ENCODE results near the gene ZNF791. TPM values are rescaled to one million over a fixed set of nuclear protein-coding genes. Genes with fewer than 3 reads are reported as not detected.

ZNF791 gene
- total and polyA plus RNA-seq, 2 of the 13 experiments (the other 11 are each of a cell fraction or from before 2014, with no cell fraction given), result 12.8 to 17.4 TPM

- TF ChIP-seq ZNF543 (CRISPR knock-in tag; IDR thresholded peaks at IDR 0.05) (0 out of 2 replicates have a peak, but pooled peaks have one; percentile 57), ISL2 (CRISPR knock-in tag; IDR thresholded peaks at IDR 0.05) (peak; percentile 35; the same call in 1 of the 2 replicates), ZC3H13 (CRISPR knock-in tag; IDR thresholded peaks at IDR 0.05) (0 out of 2 replicates have a peak, but pooled peaks have one; percentile 75), ZSCAN25 (CRISPR knock-in tag; IDR thresholded peaks at IDR 0.05) (no peak), TEAD2 (CRISPR knock-in tag; IDR thresholded peaks at IDR 0.05) (0 out of 2 replicates have a peak, but pooled peaks have one; percentile 22), ZNF572 (CRISPR knock-in tag; IDR thresholded peaks at IDR 0.05) (0 out of 2 replicates have a peak, but pooled peaks have one; percentile 63), AGO2 (optimal IDR thresholded peaks at IDR 0.05; ENCODE audit: low read depth, low read length) (peak; percentile 91), RNF2 (conservative IDR thresholded peaks at IDR 0.05; ENCODE audit: low read depth) (peak; percentile 84), LCORL (IDR thresholded peaks at IDR 0.05) (0 out of 2 replicates have a peak, but pooled peaks have one; percentile 71), LCORL (CRISPR knock-in tag; IDR thresholded peaks at IDR 0.05) (peak; percentile 61; the same call in 1 of the 2 replicates), ZBTB20 (CRISPR knock-in tag; IDR thresholded peaks at IDR 0.05; ENCODE audit: borderline replicate concordance, low read depth) (peak; percentile 80; the same call in 1 of the 2 replicates), CC2D1A (CRISPR knock-in tag; IDR thresholded peaks at IDR 0.05) (no peak), ZBTB26 (CRISPR knock-in tag; IDR thresholded peaks at IDR 0.05; ENCODE audit: borderline replicate concordance) (peak; percentile 40; the same call in 1 of the 2 replicates), THAP11 (CRISPR knock-in tag; IDR thresholded peaks at IDR 0.05) (peak; percentile 86), JUNB (CRISPR knock-in tag; IDR thresholded peaks at IDR 0.05; ENCODE audit: borderline replicate concordance) (peak; percentile 54), SOX6 (IDR thresholded peaks at IDR 0.05) (no peak), SOX6 (CRISPR knock-in tag; IDR thresholded peaks at IDR 0.05) (peak; percentile 68), RFXANK (CRISPR knock-in tag; IDR thresholded peaks at IDR 0.05) (no peak)
- TF ChIP-seq, protein P1, sequence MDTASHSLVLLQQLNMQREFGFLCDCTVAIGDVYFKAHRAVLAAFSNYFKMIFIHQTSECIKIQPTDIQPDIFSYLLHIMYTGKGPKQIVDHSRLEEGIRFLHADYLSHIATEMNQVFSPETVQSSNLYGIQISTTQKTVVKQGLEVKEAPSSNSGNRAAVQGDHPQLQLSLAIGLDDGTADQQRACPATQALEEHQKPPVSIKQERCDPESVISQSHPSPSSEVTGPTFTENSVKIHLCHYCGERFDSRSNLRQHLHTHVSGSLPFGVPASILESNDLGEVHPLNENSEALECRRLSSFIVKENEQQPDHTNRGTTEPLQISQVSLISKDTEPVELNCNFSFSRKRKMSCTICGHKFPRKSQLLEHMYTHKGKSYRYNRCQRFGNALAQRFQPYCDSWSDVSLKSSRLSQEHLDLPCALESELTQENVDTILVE (CRISPR knock-in tag; IDR thresholded peaks at IDR 0.05), result peak; percentile 32; the same call in 1 of the 2 replicates
- TF ChIP-seq, protein P2, sequence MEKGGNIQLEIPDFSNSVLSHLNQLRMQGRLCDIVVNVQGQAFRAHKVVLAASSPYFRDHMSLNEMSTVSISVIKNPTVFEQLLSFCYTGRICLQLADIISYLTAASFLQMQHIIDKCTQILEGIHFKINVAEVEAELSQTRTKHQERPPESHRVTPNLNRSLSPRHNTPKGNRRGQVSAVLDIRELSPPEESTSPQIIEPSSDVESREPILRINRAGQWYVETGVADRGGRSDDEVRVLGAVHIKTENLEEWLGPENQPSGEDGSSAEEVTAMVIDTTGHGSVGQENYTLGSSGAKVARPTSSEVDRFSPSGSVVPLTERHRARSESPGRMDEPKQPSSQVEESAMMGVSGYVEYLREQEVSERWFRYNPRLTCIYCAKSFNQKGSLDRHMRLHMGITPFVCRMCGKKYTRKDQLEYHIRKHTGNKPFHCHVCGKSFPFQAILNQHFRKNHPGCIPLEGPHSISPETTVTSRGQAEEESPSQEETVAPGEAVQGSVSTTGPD (CRISPR knock-in tag; IDR thresholded peaks at IDR 0.05), result 0 out of 2 replicates have a peak, but pooled peaks have one; percentile 19
- TF ChIP-seq, protein P3, sequence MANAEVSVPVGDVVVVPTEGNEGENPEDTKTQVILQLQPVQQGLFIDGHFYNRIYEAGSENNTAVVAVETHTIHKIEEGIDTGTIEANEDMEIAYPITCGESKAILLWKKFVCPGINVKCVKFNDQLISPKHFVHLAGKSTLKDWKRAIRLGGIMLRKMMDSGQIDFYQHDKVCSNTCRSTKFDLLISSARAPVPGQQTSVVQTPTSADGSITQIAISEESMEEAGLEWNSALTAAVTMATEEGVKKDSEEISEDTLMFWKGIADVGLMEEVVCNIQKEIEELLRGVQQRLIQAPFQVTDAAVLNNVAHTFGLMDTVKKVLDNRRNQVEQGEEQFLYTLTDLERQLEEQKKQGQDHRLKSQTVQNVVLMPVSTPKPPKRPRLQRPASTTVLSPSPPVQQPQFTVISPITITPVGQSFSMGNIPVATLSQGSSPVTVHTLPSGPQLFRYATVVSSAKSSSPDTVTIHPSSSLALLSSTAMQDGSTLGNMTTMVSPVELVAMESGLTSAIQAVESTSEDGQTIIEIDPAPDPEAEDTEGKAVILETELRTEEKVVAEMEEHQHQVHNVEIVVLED (CRISPR knock-in tag; IDR thresholded peaks at IDR 0.05; ENCODE audit: borderline replicate concordance), result peak; percentile 81; the same call in 1 of the 2 replicates
- TF ChIP-seq, protein P4, sequence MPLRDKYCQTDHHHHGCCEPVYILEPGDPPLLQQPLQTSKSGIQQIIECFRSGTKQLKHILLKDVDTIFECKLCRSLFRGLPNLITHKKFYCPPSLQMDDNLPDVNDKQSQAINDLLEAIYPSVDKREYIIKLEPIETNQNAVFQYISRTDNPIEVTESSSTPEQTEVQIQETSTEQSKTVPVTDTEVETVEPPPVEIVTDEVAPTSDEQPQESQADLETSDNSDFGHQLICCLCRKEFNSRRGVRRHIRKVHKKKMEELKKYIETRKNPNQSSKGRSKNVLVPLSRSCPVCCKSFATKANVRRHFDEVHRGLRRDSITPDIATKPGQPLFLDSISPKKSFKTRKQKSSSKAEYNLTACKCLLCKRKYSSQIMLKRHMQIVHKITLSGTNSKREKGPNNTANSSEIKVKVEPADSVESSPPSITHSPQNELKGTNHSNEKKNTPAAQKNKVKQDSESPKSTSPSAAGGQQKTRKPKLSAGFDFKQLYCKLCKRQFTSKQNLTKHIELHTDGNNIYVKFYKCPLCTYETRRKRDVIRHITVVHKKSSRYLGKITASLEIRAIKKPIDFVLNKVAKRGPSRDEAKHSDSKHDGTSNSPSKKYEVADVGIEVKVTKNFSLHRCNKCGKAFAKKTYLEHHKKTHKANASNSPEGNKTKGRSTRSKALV (CRISPR knock-in tag; IDR thresholded peaks at IDR 0.05), result peak; percentile 50; the same call in 1 of the 2 replicates
These were observed 70.6 kb downstream of the ZNF791 start, which contains the start of gene DHPS (continued) for GRCh38 chr19:12681074-12681987.
